Thyroid gland (tissue), 4 donors: ENCODE data around the gene VSTM4. TPM values are rescaled to one million over a fixed set of nuclear protein-coding genes. Genes with fewer than 3 reads are reported as not detected.

Experiments
- DNase-seq, 2 donors: peaks; one replicate each; pipeline ENCODE4 v3.0.0-alpha.2; 2019
- H3K27ac ChIP-seq, 3 donors: fragments of 200-600 bp; sonication (generic); 1 replicate in 2 of 3; 2 replicates in 1 of 3; pipeline ENCODE4 v1.5.1; 2016 to 2019; ENCODE audit warnings: mild to moderate bottlenecking in 1 of 3, moderate library complexity in 1 of 3
- H3K27me3 ChIP-seq: fragments of 200-600 bp; sonication (generic); one replicate; pipeline ENCODE4 v1.5.1; 2019
- H3K36me3 ChIP-seq, 2 donors: fragments of 200-600 bp; sonication (generic); one replicate each; pipeline ENCODE4 v1.5.1; 2016 to 2019
- H3K4me1 ChIP-seq, 2 donors: fragments of 200-600 bp; sonication (generic); one replicate each; pipeline ENCODE4 v1.5.1; 2017 to 2019
- H3K4me3 ChIP-seq, 3 donors: fragments of 200-600 bp; sonication (generic); replicated peaks in 1 of 3; 1 replicate in 2 of 3; 2 replicates in 1 of 3; pipeline ENCODE4 v1.5.1; 2016; ENCODE audit warnings: mild to moderate bottlenecking in 1 of 3
- H3K9me3 ChIP-seq: fragments of 200-600 bp; sonication (generic); one replicate; pipeline ENCODE4 v1.5.1; 2017
- POLR2A ChIP-seq, 2 donors: fragments of 450-650 bp; IDR thresholded peaks; one replicate each; pipeline ENCODE4 v1.6.1; 2017; ENCODE audit warnings: antibody characterized with exemption in 2 of 2, mild to moderate bottlenecking in 2 of 2, moderate library complexity in 1 of 2
- WGBS, 2 donors: methylation state at CpG; one replicate each; pipeline ENCODE4 v1.1.5; 2017; 5-methylcytosine and 5-hydroxymethylcytosine counted together
- intact Hi-C: fragments of 100-400 bp; cut with DNase I; formaldehyde crosslinking; loops from one replicate; pipeline ENCODE4 v1.15.1; 2023
- total RNA-seq, 4 donors: library from RNA; depleted of rRNA; stranded (reverse); fragments of >200 nt; gene quantifications; one replicate each; pipeline ENCODE4 v1.2.3, GENCODE V29; 2016
- TF ChIP-seq, protein P1 (sequence below), 6 experiments: fragments of 200-600 bp in 3 of 6; fragments of 450-650 bp in 3 of 6; sonication (generic) in 3 of 6; IDR thresholded peaks; one replicate each; pipeline ENCODE4 v1.5.1; 2016 to 2019; ENCODE audit warnings: antibody characterized with exemption in 6 of 6, mild to moderate bottlenecking in 2 of 6, inconsistent platforms in 1 of 6, moderate library complexity in 1 of 6

VSTM4 gene
- total RNA-seq, 4 donors from 2014 or later = 42.9 to 220 (median 142) TPM

- no peak for DNase-seq
- WGBS, 2 donors = 79 to 88% methylated on average over 4 of the region's 4 CpGs
- TF ChIP-seq, protein P1, sequence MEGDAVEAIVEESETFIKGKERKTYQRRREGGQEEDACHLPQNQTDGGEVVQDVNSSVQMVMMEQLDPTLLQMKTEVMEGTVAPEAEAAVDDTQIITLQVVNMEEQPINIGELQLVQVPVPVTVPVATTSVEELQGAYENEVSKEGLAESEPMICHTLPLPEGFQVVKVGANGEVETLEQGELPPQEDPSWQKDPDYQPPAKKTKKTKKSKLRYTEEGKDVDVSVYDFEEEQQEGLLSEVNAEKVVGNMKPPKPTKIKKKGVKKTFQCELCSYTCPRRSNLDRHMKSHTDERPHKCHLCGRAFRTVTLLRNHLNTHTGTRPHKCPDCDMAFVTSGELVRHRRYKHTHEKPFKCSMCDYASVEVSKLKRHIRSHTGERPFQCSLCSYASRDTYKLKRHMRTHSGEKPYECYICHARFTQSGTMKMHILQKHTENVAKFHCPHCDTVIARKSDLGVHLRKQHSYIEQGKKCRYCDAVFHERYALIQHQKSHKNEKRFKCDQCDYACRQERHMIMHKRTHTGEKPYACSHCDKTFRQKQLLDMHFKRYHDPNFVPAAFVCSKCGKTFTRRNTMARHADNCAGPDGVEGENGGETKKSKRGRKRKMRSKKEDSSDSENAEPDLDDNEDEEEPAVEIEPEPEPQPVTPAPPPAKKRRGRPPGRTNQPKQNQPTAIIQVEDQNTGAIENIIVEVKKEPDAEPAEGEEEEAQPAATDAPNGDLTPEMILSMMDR (IDR thresholded peaks at IDR 0.05) = no peak
- TF ChIP-seq POLR2A (IDR thresholded peaks at IDR 0.05) = no peak
Observed at GRCh38 chr10:49049660-49050059, 65.7 kb downstream of the VSTM4 start.

DNA sequence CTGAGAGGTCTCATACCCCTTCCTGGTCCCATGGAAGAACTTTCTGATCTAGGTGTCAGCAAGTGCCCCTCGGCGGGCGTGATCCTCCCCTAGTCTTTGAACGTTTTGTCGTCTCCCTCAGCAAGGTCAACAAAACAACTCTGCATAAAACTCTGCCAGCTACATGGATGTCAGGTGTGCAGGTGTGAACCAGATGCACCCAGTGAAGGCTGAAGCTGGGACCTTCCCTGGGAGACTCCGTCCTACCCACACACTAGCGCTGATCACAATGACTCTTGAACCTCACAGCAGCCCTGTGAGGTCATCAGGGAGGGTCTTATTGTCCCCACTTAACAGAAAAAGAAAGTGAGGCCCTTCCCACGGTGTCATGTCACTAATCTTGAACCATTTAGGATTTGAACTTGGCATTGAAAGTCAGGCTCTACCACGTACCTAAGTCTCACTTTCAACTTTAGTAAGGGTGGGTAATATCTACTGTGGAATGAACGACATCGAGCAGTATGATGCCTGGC lies 68.1 kb downstream of the VSTM4 start:
- Histone ChIP-seq H3K4me3 (no peak overlapping the region), H3K27ac (no peak overlapping the region), H3K36me3 (peaks cover 0 to 23% of the 10 kb centered on the region in 2 donors), H3K9me3 (no peaks in the 10 kb centered on the region), H3K27me3 (no peaks in the 10 kb centered on the region), H3K4me1 (no peaks in the 10 kb centered on the region)
- WGBS, 2 donors = 95 to 96% methylated on average over 11 of the region's 11 CpGs
- intact Hi-C loops = no loop called here
- no peak for TF ChIP-seq POLR2A (IDR thresholded peaks at IDR 0.05)
- TF ChIP-seq, protein P1 (IDR thresholded peaks at IDR 0.05) = no peak
- DNase-seq = no peak

More at GRCh38 chr10:49049660-49050059, 65.7 kb downstream of the VSTM4 start:
- Histone ChIP-seq H3K27me3 (no peaks in the 10 kb centered on the region), H3K36me3 (peaks cover 0 to 19% of the 10 kb centered on the region in 2 donors), H3K27ac (no peak overlapping the region), H3K9me3 (no peaks in the 10 kb centered on the region), H3K4me1 (no peaks in the 10 kb centered on the region), H3K4me3 (no peak overlapping the region)
- intact Hi-C loops = no loop called here

GRCh38 chr10:49044293-49045193 lies 70.8 kb downstream of the VSTM4 start:
- Histone ChIP-seq H3K27me3 (no peaks in the 10 kb centered on the region), H3K27ac (no peak overlapping the region), H3K36me3 (peaks cover 0 to 31% of the 10 kb centered on the region in 2 donors), H3K4me1 (no peaks in the 10 kb centered on the region), H3K9me3 (no peaks in the 10 kb centered on the region), H3K4me3 (no peak overlapping the region)
- DNase-seq = no peak
- WGBS, 2 donors = 82 to 90% methylated on average over 5 of the region's 5 CpGs
- intact Hi-C loops = no loop called here
- TF ChIP-seq, protein P1 (IDR thresholded peaks at IDR 0.05) = no peak
- no peak for TF ChIP-seq POLR2A (IDR thresholded peaks at IDR 0.05)

GRCh38 chr10:49040601-49041000 lies 74.7 kb downstream of the VSTM4 start:
- Histone ChIP-seq H3K4me1 (no peaks in the 10 kb centered on the region), H3K4me3 (no peak overlapping the region), H3K27ac (no peak overlapping the region), H3K9me3 (no peaks in the 10 kb centered on the region), H3K27me3 (no peaks in the 10 kb centered on the region), H3K36me3 (peaks cover 0 to 18% of the 10 kb centered on the region in 2 donors)
- intact Hi-C loops = no loop called here
- DNase-seq = no peak
- 97 to 100% methylated on average over 4 of the region's 4 CpGs for WGBS, 2 donors
- TF ChIP-seq, protein P1 (IDR thresholded peaks at IDR 0.05) = no peak

DNA sequence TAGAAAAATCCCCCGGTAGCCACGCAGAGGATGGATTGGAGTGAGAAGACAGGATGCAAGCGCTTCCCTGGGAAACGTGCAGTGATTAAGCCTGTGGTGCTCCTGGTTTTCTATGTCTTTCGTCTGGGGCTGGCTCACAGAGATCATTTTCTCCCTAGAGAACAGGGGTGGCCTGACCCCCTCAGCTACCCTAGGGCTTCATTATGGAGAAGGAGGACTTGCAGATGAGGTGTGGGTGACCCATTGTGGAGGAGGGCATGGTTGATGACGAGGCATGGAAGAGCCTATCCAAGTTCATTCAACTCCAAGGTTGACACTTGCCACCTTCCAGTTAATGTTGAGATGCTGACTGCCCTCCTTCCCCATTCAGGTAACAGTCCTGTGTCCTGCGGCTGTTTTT lies 75.9 kb downstream of the VSTM4 start:
- DNase-seq = no peak
- H3K4me1 ChIP-seq = no peaks in the 10 kb centered on the region
- no peaks in the 10 kb centered on the region for H3K9me3 ChIP-seq
- intact Hi-C loops = no loop called here
- peaks cover 0 to 18% of the 10 kb centered on the region in 2 donors for H3K36me3 ChIP-seq
- H3K27me3 ChIP-seq = no peaks in the 10 kb centered on the region
- H3K4me3 ChIP-seq = no peak overlapping the region
- WGBS, 2 donors = 83 to 95% methylated on average over 7 of the region's 7 CpGs
- no peak for TF ChIP-seq POLR2A (IDR thresholded peaks at IDR 0.05)
- TF ChIP-seq, protein P1 (IDR thresholded peaks at IDR 0.05) = no peak
- H3K27ac ChIP-seq = no peak overlapping the region
